ENCODE measurements around the gene ZRANB1. TPM values are rescaled to one million over a fixed set of nuclear protein-coding genes. Genes with fewer than 3 reads are reported as not detected.
A peak's percentile ranks its signal among the peaks of the same experiment; 100 is the strongest.

ZRANB1 gene
- total RNA-seq, 1 donor = 22.3 TPM

- peak; percentile 97 for DNase-seq (ENCODE audit: low read depth)
- peak overlapping the region; percentile 45 for H3K4me3 ChIP-seq (ENCODE audit: low read depth, low read length)
- TF ChIP-seq CTCF (IDR thresholded peaks at IDR 0.05; ENCODE audit: insufficient read depth, low read length) = no peak
These were observed 93.2 kb downstream of the ZRANB1 start for GRCh38 chr10:125035136-125035535.

GRCh38 chr10:125035588-125036295 is 93.8 kb downstream of the ZRANB1 start:
- H3K4me3 ChIP-seq (ENCODE audit: low read depth, low read length) = peak overlapping the region; percentile 45
- no peak for TF ChIP-seq CTCF (IDR thresholded peaks at IDR 0.05; ENCODE audit: insufficient read depth, low read length)
- DNase-seq (ENCODE audit: low read depth) = no peak

- no peak overlapping the region for H3K4me3 ChIP-seq (ENCODE audit: low read depth, low read length)
- peak; percentile 67 for DNase-seq (ENCODE audit: low read depth)
- TF ChIP-seq CTCF (IDR thresholded peaks at IDR 0.05; ENCODE audit: insufficient read depth, low read length) = no peak
These were observed 95.4 kb downstream of the ZRANB1 start for GRCh38 chr10:125037145-125037877.

Small RNA genes lying within 50 kb of the gene (small RNA-seq; reads per million reads assigned to genes)
- gene MIR4296 = not detected

Other genes with a start within 250 kb of the ZRANB1 start
- gene FAM53B, start 197.7 kb upstream of the ZRANB1 start, total RNA-seq (ENCODE audit: low replicate concordance) = 9.2 and 11.0 TPM in 2 replicates
- gene EEF1AKMT2, start 150.2 kb upstream of the ZRANB1 start, total RNA-seq (ENCODE audit: low replicate concordance) = 25.3 TPM in 2 replicates
- 9.1 and 17.1 TPM in 2 replicates for gene ABRAXAS2, start 140.3 kb upstream of the ZRANB1 start, total RNA-seq (ENCODE audit: low replicate concordance)
- 37.9 and 45.4 TPM in 2 replicates for gene CTBP2, start 218.4 kb downstream of the ZRANB1 start, total RNA-seq (ENCODE audit: low replicate concordance)

All from fibroblast of the aortic adventitia (primary cell).